SW 1271 (cell line): ENCODE measurements around the gene MLYCD.

ENCODE experiments used
- DNase-seq, 2 experiments: peaks; one replicate each; lab custom pipeline; 2025; lab: John Stamatoyannopoulos, UW

The MLYCD gene

GRCh38 chr16:83899272-83899897 is 470 bp downstream of the MLYCD start:
- peak in 1 of 2 experiments; percentile 14 for DNase-seq

- no peak for DNase-seq
These were observed 1.1 kb downstream of the MLYCD start for GRCh38 chr16:83899978-83900377.

- DNase-seq: no peak
These were observed 1.7 kb downstream of the MLYCD start for GRCh38 chr16:83900571-83900970.

- no peak for DNase-seq
These were observed 2.2 kb downstream of the MLYCD start for GRCh38 chr16:83901101-83901500.

GRCh38 chr16:83903751-83904150 is 4.8 kb downstream of the MLYCD start:
- no peak for DNase-seq

GRCh38 chr16:83906683-83907082 is 7.8 kb downstream of the MLYCD start:
- DNase-seq: no peak

GRCh38 chr16:83907111-83907510 is 8.2 kb downstream of the MLYCD start:
- DNase-seq: no peak

GRCh38 chr16:83907631-83908250 is 8.8 kb downstream of the MLYCD start:
- no peak for DNase-seq

- no peak for DNase-seq
These were observed 9.9 kb downstream of the MLYCD start for GRCh38 chr16:83908798-83909197.

- DNase-seq: no peak
These were observed 12.4 kb downstream of the MLYCD start for GRCh38 chr16:83911290-83911689.

GRCh38 chr16:83912519-83913244 is 13.8 kb downstream of the MLYCD start:
- DNase-seq: no peak

- no peak for DNase-seq
These were observed 14.3 kb downstream of the MLYCD start for GRCh38 chr16:83913245-83913633.

GRCh38 chr16:83914091-83914710 is 15.3 kb downstream of the MLYCD start:
- DNase-seq: no peak

GRCh38 chr16:83915081-83915480 is 16.2 kb downstream of the MLYCD start:
- DNase-seq: no peak

GRCh38 chr16:83915491-83915890 is 16.6 kb downstream of the MLYCD start:
- DNase-seq: no peak

- DNase-seq: no peak
These were observed 18.5 kb downstream of the MLYCD start for GRCh38 chr16:83917152-83918120.

- no peak for DNase-seq
These were observed 22.1 kb downstream of the MLYCD start for GRCh38 chr16:83920894-83921491.

- no peak for DNase-seq
These were observed 24.9 kb downstream of the MLYCD start for GRCh38 chr16:83923581-83924365.

GRCh38 chr16:83924686-83925085 is 25.8 kb downstream of the MLYCD start:
- DNase-seq: no peak

- DNase-seq: no peak
These were observed 26.4 kb downstream of the MLYCD start for GRCh38 chr16:83925095-83925905.
